NCI-H2107 treated with DMSO at 0.1 percent for 48 hours (cell line): Measurements from ENCODE around the gene CHMP6.
A peak's percentile ranks its signal among the peaks of the same experiment; 100 is the strongest.
"Not testable (repeated sequence)": the region's sequence is repeated elsewhere in the genome, so short reads cannot be mapped to it uniquely, and the experiment has no call there.

Experiments used
- DNase-seq: peaks from one replicate; lab custom pipeline; 2025; ENCODE audit not compliant: unreplicated experiment; lab: John Stamatoyannopoulos, UW

Gene CHMP6

DNA sequence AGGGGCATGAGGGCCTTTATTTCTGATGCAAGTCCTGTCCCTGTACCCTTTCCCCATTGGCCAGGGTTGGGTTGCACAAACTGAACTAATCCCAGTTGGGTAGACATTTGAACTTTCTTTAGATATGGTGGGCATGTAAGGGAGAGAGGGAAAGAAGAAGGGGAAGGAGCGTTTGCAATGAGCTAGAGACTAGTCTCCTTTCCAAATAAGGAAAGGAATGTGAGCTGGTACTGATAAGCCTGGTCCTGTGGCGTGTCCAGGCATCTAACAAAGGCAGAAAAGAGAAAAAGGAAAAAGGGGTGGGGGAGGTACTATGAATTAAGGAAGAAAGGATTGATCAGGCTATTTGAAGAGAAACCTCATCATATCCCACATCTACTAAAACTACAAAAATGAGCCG lies 20.3 kb downstream of the CHMP6 start:
- no peak for DNase-seq

- DNase-seq, result no peak
These were observed 21.2 kb downstream of the CHMP6 start for GRCh38 chr17:81012574-81013447.

DNA sequence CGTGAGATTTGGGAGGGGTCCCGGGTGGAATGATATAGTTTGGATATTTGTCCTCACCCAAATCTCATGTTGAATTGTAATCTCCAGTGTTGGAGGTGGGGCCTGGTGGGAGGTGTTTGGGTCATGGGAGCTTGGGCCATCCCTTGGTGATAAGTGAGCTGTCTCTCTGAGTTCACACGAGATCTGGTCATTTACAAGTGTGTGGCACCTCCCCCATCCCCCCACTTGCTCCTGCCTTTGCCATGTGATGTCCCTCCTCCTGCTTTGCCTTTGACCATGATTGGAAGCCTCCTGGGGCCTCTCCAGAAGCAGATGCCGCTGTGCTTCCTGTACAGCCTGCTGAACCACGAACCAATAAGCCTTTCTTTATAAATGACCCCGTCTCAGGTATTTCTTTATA lies 22.0 kb downstream of the CHMP6 start:
- DNase-seq, result no peak

DNA sequence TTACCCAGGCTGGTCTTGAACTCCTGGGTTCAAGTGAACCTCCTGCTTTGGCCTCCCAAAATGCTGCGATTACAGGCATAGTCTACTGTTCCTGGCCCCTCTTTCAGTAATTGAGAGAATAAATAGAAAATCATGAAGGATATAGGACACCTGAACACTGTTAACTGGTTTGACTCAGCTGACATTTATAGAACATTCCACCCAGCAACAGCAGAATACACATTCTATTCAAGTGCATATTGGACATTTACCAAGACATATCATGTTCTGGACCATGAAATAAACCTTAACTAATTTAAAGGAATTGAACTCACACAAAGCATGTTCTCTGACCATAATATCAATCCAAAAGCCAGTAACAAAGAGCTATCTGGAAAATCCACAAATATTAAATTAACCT lies 23.5 kb downstream of the CHMP6 start:
- no peak for DNase-seq

- DNase-seq, result no peak
These were observed 24.9 kb downstream of the CHMP6 start for GRCh38 chr17:81016575-81016974.

- DNase-seq, result not testable (repeated sequence)
These were observed 25.7 kb downstream of the CHMP6 start for GRCh38 chr17:81017330-81017729.

DNA sequence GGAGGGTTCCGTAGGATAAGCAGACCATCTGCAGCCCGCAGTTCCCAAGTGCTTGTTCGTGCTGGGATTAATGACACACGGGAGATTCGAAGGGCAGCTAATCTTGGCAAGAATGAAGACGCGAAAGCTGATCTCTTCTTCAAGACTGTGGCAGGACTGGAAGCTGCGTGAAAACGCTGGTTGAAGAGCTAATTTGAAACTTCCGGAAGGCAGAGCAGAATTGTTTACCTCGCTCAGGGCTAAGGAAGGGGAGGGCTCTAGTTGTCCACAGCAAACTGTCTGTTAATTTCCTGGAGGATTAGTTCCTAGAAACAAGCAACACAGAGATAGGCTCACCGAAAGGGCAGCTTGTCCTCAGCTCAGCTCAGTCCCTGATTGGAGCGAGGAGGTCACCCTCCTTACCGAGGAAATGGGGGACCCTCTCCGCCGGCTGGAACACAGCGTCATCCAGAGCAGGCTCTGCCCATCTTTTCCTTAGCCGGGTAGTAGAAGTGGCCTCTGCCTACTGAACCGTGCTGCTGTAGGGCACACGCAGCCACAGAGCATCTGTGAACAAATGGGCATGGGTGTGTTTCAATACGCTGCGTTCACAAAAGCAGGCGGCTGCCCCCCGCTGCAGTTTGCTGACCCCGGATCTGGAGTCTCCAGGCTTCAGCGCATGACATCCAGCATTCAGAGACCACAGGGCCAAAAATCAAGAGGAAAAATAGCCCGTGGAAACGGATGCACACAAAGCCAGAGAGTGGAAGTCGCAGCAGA lies 26.6 kb downstream of the CHMP6 start:
- peak; percentile 68 for DNase-seq

- DNase-seq, result no peak
These were observed 28.2 kb downstream of the CHMP6 start for GRCh38 chr17:81019563-81020442.

DNA sequence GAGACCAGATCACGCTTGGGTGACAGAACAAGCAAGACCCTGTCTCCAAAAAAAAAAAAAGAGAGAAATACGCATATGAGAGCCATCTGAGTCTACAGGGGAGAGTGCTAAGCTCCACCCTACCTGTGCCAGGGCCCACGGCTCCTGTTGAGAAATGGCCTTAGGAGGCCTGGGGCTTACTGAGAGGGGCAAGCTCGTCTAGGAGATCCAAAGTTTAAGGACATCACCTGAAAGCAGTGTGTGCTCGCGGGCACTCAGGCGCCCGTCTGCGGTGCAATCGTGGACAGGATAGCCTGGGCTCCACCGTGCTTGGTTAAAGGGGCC lies 28.8 kb downstream of the CHMP6 start:
- no peak for DNase-seq

DNA sequence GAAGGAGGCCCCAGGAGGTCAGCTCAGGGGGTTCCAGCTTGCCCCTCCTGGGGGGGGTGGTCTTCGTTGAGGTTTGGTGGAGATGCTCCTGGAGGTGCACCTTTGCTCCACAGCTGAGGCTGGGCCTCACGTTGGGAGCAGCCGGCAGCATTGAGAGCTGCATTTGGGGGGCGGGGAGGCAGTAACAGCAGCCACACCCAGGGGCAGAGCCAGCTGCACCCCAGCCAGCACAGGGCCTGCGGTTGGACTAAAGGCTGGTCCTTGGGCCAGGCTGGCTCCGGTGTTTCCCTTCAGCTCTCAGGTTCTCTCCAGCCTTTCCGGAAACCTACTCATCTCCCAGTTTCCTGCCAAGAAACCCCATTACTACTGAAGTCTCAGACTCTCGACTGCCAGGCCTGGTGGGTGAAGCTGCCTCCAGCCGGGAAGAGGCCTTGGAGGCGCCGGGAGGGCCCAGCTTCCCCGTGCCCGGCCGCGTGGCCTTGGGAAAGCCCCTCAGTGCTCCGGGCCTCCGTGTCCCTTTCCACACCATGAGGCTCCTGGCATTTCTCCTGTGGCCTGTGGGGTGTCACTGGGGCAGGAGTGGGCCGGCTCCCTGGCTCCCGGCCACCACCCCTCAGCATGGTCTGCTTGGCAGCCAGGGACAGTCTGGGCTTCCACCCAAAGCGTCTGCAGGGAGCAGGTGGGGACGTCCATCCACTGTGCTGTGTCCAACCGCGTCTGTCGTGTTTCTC lies 29.3 kb downstream of the CHMP6 start:
- no peak for DNase-seq

DNA sequence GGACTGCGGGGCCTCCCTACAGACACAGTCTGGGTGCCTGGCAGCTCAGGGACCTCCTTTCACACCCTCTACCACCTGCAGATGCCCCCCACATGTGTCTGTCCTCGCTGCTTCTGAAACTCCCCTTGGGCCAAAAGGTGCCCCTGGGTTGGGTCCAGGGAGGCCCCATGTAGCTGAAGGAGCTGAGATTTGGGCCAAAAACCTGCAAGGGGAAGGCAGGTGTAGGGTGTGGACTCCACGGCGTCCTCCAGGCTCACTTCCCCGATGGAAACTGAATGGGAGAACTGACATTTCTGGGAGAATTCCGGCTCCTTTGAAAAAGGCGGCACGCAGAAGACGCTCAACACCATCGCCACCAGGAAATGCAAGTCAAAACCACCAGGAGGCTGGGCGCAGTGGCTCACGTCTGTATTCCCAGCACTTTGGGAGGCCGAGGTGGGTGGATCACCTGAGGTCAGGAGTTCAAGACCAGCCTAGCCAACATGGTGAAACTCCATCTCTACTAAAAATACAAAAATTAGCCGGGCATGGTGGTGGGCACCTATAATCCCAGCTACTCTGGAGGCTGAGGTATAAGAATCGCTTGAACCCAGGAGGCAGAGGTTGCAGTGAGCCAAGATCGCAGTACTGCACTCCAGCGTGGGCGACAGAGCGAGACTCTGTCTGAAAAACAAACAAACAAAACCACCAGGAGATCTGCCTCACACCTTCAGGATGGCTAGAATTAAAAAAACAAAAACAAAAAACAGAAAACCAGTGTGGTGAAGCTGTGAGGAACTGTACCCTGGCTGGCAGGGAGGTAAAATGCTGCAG lies 30.1 kb downstream of the CHMP6 start:
- no peak for DNase-seq

- DNase-seq, result no peak
These were observed 30.7 kb downstream of the CHMP6 start for GRCh38 chr17:81022344-81022676.

DNA sequence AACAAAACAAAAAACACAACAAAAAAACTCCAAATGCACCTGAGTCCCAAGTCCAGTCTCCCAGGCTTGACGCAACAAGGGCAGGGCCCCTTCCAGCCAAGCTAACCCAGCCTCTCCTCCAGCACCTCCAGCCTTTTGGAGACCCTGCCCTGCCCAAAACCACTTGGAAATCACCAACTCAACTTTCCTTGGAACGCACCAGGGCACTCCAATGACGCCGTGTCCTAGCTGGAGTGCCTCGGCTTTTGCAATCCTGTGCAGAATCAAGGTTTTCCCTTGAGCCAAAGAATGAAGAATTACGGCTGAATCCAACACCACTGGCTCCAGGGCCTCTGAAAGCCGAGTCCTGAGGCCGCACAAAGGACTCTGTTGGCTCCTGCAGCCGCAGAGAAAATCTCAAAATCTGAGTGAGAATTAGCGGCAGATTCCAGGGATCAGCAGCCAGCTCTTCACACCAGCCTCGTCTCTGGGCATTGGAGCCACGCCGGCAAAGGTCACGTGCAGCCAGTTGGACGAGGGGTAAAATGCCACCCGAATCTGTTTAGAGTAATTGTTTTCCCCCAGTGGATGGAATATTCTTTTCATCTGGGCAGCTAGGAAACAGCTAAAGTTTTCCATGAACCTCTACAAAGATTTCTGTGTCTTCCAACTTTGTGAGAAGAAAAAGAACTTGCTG lies 33.6 kb downstream of the CHMP6 start:
- DNase-seq, result no peak

- no peak for DNase-seq
These were observed 34.1 kb downstream of the CHMP6 start for GRCh38 chr17:81025741-81026129.

GRCh38 chr17:81026266-81027036 lies 34.8 kb downstream of the CHMP6 start:
- no peak for DNase-seq

DNA sequence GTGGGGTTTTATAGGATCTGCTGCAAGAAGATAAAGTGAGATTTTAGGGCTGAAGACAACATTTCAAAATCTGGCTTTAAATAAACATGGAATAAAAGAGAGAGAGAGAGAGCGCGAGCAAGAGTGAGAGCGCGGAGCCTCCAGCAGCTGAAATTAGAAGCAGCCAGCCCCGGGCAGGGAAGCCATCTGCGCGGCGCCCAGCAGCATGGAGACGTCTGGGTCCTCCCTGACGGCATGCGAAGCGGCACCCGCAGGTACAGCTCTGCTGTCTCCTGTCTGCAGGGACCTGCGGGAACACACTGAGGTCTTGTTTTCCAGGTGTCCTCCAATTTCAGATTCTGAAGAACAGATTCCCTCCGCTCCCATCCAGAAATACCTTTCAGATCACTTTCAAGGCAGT lies 35.4 kb downstream of the CHMP6 start:
- no peak for DNase-seq

DNA sequence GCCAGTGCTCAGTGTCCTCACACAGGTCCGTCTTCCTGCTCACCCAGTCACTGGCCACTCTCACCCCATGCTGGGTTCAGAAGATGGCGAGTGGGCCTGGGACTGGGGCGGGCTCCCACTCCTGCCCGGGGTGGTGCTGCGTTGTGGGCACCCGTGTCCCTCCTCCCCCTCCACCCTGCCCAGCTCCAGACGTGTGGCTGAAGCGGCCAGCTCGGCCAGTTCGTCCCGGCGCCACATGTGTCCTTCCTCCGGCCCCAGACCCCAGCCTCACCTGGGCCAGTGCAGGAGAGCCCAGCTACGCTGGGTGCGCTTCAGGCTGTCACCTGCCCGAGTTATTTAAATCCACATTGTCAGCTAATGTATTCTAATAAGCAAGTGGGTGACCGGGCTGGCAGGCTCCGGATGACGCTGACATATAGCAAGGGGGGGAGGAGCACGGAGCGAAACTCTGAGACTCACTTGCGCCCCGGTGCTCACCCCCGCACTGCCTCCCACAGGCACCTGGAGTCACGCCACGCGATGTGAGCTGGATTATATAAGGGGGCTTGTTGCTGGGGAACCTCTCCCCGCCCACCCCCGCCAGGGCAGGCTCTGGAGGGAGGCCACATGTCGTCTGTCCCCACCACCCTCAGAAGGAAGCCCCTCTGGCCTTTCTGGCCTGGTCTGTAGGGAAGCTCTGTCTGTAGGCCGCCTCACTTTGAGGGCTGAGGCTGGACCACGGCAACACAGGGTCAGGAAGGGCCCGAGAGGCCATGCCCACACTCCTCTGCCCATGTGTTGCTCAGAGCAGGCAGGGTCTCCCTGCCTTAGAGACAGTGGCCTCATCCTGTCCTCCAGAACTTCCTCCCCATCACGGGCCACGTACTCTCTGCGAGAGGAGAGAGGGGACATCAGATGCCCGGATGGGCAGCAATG lies 36.2 kb downstream of the CHMP6 start:
- DNase-seq, result no peak

DNA sequence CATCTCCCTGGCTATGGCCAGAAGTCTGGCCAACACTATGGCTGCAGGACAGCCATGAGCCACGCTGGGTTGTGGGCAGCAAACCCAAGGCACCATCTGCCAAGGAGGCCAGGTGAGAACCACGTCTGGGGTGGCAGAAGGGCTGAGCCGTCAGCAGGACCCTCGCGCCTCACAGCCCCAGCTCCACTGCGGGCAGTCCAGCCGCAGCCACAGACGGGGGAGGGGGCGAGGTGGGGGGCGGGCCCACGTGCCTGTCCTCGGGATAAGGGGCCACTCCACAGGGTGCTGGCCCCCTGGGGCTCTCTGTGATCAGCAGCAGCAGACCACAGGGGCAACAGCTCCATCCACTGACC lies 36.8 kb downstream of the CHMP6 start:
- DNase-seq, result no peak
